MG63 (cell line): Measurements from ENCODE around the gene SCN3A. TPM values are rescaled to one million over a fixed set of nuclear protein-coding genes. Genes with fewer than 3 reads are reported as not detected.

Source experiments
- DNase-seq: peaks from one replicate; pipeline ENCODE4 v3.0.0-alpha.2; 2020
- H3K27me3 ChIP-seq: fragments of 250-450 bp; sonication (Bioruptor Pico); 2 replicates; pipeline ENCODE4 v1.5.1; 2020; ENCODE audit warnings: mild to moderate bottlenecking, moderate library complexity
- H3K36me3 ChIP-seq: fragments of 250-450 bp; sonication (Bioruptor Pico); 2 replicates; pipeline ENCODE4 v1.5.1; 2020; ENCODE audit warnings: mild to moderate bottlenecking, moderate library complexity
- H3K4me3 ChIP-seq: fragments of 250-450 bp; sonication (Bioruptor Pico); 2 replicates; pipeline ENCODE4 v1.5.1; 2020; ENCODE audit warnings: mild to moderate bottlenecking, moderate library complexity
- H3K9me3 ChIP-seq: fragments of 250-450 bp; sonication (Bioruptor Pico); 2 replicates; pipeline ENCODE4 v1.5.1; 2020; ENCODE audit warnings: mild to moderate bottlenecking, moderate library complexity
- total RNA-seq: library from RNA; depleted of rRNA; stranded (reverse); fragments of >200 nt; shearing (Covaris generic); gene quantifications from 2 replicates; pipeline ENCODE4 v1.2.3, GENCODE V29; 2014; ENCODE audit warnings: low replicate concordance; rRNA removed

SCN3A gene
- total RNA-seq, 1 experiment from 2014 or later: 22.7 TPM

GRCh38 chr2:165055082-165055851 is 148.6 kb downstream of the SCN3A start:
- Histone ChIP-seq H3K4me3 (no peak overlapping the region), H3K9me3 (no peaks in the 10 kb centered on the region), H3K27me3 (no peaks in the 10 kb centered on the region), H3K36me3 (no peaks in the 10 kb centered on the region)
- DNase-seq: no peak

GRCh38 chr2:165054652-165055051 is 149.2 kb downstream of the SCN3A start:
- no peak overlapping the region for H3K4me3 ChIP-seq
- H3K9me3 ChIP-seq: no peaks in the 10 kb centered on the region
- no peaks in the 10 kb centered on the region for H3K27me3 ChIP-seq
- no peaks in the 10 kb centered on the region for H3K36me3 ChIP-seq
- DNase-seq: no peak

GRCh38 chr2:165044505-165045303 is 159.1 kb downstream of the SCN3A start:
- Histone ChIP-seq H3K36me3 (no peaks in the 10 kb centered on the region), H3K9me3 (no peaks in the 10 kb centered on the region), H3K4me3 (no peak overlapping the region), H3K27me3 (no peaks in the 10 kb centered on the region)
- no peak for DNase-seq

Other genes starting within 250 kb of the SCN3A start
- not detected in 2 replicates for gene SLC38A11, start 248.5 kb downstream of the SCN3A start, total RNA-seq
- gene SCN2A, start 35.4 kb upstream of the SCN3A start, total RNA-seq: 0.94 and 1.1 TPM in 2 replicates